HG03064 (cell line): ENCODE results near the gene WDR33.
A peak's percentile ranks its signal among the peaks of the same experiment; 100 is the strongest.

Source experiments
- ATAC-seq: cut with Tn5 transposase; IDR thresholded peaks from one replicate; pipeline ENCODE4 v1.9.1; 2021; ENCODE audit warnings: low read depth; ENCODE audit not compliant: unreplicated experiment

The WDR33 gene

DNA sequence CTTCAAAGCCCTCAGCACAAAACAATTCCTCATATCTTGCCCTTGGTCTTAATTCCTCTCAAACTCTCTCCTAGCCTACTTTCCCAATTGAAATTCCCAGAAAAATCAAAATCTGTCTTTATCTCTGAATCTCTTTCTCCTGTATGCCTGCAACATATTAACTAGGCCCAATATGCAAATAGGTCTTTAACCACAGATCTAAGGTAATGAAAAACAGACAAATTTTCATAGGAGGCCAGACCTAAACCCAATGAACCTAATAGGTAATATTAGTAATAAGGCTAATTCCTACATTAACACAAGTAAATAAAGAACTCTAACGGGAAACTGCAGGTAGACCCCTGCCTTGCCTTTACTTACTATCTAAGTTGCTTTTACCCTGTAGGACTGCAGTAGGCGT lies 41.4 kb downstream of the WDR33 start:
- ATAC-seq = no peak

DNA sequence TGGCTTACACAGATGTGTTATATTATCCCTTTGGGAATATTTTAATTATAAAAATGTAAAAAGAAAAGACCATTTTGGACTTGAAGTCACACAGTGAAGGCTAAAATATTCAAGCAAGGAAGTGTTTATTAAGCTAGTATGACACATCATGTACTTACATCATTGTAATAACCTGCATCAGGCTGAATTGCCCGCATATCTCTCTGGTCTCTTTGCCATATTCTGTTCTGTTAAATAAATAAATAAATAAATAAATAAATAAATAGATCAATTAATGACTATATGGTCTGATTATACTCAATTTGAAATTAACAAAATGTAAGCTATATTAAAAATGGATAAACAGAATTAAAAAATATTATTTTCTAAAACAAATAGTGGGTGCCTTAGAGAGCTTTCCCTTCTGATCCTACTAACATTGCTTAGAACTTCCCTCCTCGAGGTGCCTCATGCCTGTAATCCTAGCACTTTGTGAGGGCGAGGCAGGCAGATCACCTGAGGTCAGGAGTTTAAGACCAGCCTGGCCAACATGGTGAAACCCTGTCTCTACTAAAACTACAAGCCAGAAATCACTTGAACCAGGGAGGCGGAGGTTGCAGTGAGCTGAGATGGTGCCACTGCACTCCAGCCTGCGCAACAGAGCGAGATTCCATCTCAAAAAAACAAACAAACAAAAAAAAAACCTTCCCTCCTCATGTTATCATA lies 42.0 kb downstream of the WDR33 start:
- ATAC-seq = no peak

DNA sequence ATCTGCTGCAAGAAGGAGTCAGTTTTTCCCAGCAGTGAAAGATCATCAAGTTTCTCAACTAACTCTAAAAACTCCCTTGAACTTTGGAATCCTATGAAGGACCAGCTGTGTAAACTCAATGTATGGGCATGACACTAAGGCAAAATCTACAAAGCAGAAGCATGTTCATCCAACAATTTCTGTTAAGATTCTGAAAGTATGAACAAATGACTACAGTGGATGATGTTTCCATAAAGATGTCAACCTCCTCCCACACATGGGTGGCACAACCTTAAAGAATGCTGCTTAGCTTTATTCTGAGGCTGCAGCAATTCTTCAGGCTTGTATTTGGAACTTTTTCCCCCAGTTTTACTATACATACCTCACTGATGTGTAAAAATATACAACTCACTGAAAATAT lies 47.2 kb downstream of the WDR33 start:
- ATAC-seq = no peak

DNA sequence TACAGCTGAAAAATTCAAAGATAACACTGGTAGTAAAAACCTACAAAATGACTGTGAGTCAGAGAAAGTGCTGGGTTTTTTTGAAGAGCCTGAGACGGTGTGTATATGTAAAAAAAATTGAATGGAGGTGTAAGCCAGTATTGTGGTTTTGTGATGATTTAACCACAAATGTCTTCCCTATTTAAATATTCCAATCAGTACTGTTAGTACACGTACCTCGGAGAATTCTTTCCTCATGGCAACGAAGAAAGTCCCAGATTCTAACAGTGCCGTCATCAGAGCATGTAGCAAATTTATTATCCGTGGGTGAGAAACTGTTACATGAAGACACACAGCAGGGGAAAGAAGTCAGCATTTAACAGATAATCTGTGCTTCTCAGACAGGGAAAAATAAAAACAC lies 48.1 kb downstream of the WDR33 start:
- no peak for ATAC-seq

DNA sequence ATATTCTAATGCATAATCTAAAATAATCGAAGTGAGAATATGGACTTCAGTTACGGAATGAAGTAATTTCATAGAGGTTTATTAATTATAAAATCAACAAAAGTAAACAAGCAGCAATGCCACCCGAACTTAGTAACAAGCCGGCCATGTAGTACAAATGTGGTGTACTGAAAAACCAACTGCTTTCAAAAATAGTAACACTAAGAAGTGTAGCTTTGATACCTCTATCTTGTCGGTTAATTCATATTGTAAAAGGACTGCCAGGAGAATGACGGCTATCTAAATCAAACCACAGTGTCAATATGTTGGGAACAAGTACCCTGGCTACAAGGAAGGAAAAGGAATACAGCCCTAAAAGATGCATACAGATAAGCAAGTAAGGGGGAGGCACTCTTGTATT lies 48.5 kb downstream of the WDR33 start:
- no peak for ATAC-seq

DNA sequence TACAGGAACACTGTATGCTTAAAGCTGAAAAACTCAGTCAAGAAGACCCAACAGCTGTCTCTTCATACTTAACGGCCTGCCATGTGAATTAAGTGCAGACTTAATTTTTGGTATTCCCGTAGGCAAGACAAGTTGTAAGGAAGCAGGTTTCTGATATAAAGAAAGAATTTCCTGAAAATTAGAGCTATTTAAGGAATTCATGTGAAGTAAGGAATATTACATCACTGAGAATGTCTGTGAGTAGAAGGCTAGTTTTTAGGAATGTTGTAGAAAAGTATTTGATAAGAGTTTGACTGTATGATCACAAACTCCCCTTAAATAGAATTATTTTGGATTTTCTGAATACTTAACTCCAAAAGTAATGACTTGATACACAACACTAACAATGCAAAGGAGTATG lies 51.0 kb downstream of the WDR33 start:
- no peak for ATAC-seq

DNA sequence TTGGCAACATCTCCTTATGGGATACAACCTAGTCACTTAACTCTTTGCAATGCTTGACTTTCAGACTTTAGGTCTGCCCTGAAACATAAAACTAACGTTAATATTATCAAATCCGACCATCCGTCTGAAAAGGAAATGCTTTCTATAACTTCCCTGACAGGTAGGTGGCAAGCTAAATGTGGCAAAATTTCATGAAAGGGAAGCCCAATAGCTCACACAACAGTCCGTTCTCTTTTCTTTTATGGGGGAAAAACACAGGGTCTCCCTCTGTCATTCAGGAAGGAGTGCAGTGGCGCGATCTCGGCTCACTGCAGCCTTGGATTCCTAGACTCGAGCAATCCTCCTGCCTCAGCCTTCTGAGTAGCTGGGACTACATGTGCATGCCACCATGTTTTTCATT lies 56.8 kb downstream of the WDR33 start:
- no peak for ATAC-seq

DNA sequence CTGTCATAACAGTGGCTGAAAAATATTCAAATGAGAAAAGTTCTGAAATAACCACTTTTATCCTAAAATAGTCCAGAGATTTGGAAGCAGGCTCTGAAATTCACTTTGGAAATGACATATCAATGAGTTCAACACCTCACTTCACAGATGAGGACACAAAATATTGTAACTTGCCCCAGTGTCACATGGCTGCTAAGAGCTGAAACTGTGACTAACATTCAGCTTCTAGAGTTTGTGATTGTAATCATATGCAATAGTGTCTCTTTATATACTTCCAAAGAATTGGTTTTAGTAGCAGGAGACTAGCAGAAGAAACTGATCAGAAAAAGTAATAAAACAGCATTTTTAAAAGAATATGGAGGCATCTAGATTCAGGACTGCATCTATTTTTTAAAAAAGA lies 57.6 kb downstream of the WDR33 start:
- ATAC-seq = no peak

DNA sequence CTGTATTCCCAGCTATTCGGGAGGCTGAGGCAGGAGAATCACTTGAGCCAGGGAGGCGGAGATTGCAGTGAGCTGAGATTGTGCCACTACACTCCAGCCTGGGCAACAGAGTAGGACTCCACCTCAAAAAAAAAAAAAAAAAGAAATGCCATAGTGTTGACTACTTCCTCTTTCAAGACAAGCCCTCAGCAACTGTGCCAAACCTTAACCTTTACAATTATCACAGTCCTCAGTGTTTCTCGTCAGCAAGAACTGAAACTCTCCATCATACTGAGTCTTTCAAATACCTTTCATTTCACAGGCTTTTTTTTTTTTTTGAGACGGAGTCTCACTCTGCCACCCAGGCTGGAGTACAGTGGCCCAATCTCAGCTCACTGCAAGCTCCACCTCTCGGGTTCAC lies 61.4 kb downstream of the WDR33 start:
- ATAC-seq = peak; percentile 94

DNA sequence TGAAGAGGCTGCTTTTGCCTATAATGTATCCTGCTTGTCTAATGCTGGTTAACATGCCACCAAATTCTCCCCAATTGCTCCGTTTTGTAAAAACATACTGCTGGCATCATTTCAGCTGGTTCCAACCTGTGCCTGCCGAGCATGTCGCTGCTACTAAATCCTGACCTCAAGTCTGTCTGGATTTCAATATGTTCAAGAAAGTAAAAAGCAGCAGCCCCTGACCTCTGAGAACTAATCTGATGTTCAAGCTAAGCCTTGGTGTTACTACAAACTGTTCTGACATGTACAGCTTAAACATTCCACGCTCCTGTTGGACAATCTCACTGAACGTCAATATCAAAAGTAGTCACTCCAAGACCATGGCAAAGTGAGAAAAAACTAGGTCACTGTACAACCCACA lies 63.4 kb downstream of the WDR33 start:
- no peak for ATAC-seq

DNA sequence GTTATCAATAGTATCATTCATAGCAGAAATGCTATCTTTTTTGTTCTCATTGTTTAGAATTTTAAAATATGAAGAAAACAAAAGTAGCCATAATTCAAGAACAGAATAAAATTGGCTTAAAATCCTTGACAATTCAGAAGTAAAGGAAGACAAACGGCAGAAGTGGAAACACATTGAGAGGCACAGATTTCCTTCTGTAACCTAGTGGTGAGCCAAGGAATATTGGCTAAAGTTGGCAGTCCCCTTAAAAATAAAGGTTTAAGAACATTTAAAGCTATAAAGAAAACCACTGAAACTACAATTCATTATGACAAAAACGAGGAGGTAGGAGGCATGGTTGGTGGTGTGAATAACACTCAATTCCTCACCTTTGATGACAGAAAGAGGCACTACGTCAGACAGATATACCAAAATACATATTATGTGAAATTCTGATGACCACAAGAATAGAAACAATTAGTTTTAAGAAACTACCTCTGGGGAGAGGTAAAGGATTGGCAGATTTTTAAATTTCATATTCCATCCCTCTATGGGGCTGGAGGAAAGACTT lies 67.4 kb downstream of the WDR33 start:
- no peak for ATAC-seq

DNA sequence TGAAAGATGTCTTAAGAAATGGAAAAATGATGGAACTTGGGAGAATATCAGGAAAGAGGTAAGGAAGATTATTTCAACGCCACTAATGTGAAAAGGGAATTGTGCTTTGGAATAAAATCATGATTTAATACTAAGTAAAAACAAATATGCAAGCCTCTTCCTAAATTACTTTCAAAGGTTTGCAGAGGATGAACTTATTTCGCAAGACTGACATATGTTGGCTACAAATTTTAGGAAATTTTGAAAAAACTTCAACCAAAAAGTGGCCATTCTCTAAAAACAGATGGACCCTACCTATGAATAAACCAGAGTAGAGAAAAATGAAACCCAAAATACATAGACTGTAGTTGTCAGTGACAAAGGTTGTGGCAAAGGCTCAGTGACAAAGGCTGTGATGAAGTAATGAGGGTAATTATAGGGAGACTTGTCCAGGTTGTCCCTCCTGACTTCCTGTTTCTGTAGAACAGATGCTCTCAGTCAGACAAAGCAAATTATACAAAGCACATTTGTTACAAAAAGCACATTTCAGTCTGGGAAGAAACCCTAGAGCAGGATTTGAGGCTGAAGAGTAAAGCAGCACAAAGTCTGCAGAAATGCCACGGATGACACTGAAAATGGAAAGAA lies 70.2 kb downstream of the WDR33 start:
- no peak for ATAC-seq

DNA sequence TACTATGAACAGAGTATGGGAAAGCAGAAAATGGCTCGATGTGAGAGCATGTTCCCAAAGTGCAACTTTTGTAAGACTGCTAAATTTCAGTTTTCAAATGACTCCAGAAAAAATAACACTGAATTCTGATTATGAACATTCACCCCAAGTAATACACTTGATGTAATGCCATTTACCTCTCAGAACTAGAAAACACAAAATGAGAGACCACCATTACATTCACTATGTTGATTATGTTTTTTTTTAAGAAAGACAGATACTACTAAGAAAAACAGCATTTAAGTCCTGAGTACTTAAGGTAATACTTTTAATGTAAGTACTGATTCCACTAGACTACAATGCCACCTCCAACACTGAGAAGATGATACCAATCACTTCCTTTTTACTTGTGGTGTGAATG lies 71.2 kb downstream of the WDR33 start:
- ATAC-seq = no peak

DNA sequence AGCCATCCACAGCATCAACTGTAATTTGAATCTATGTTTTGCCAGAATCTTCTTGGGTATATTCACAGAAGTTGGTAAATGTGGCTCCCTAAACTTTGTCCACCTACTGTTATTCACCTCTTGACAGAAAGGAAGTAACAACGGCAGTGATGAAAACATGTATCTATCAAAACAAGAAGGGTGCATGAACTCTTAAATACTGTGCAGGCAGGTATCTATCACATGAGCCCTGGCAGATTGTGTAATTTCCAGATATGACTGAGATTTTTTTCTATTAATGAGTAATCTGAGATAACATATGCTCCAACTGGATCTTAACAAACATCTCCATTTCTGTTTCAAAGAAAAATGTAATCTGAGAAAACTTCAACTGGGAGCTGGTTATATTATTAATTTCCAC lies 73.1 kb downstream of the WDR33 start:
- no peak for ATAC-seq

DNA sequence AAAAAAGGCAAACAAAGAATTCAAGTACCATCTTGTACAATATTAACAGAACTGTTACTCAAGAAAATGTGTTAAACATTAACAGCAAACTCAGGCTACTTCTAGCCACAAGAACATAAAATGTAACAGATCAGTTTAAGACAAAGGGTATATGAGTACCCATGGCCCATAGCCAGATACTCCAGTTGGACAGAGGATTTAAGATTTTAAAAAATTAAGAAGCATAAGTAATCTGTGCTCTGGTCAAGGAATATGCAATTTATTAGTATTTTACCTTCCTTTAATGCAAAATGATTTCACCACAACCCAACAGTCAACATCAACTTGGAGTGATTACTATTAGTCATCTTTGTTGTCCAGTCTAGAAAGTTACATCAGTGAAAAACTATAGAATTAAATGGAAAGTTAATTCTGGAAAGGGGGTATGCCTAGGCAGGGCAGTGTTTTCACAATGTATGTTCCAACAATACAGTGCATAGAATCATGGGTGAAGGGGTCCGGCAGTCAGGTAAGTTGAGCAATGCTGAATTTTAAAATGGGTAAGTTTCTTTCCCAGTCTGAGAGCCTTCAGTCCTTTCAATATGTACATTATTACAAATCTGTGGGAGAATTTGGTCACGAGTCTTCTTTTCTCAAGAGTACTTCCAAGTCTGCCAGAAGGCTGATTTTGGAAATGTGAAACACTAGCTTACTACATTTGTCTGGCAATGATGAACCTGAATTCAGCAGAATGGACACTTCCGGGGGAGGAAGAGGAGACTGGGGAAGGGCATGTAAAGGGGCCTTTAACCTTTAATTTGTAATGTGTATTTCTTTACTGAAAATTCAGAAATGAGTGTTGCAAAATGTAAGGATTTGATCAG lies 75.2 kb downstream of the WDR33 start:
- ATAC-seq = peak; percentile 51

DNA sequence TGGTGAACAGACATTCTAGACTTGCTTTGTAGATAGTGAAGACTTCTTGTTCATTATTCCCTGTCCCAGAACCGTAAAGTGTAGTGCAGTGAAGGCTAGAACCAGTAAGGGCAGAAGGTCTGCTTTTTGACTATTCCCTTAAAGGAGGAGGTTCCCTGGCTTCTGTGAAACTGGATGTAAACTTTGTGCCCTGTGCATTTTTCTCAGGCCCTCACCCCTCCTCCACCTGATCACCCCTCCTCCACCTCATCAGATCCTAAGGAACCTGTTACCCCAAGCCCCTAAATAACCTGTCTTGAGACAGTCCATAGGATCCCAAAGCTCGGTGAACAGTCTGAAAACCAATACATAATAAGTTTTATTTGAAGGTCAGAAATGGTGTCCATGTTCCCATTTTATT lies 75.9 kb downstream of the WDR33 start:
- no peak for ATAC-seq

DNA sequence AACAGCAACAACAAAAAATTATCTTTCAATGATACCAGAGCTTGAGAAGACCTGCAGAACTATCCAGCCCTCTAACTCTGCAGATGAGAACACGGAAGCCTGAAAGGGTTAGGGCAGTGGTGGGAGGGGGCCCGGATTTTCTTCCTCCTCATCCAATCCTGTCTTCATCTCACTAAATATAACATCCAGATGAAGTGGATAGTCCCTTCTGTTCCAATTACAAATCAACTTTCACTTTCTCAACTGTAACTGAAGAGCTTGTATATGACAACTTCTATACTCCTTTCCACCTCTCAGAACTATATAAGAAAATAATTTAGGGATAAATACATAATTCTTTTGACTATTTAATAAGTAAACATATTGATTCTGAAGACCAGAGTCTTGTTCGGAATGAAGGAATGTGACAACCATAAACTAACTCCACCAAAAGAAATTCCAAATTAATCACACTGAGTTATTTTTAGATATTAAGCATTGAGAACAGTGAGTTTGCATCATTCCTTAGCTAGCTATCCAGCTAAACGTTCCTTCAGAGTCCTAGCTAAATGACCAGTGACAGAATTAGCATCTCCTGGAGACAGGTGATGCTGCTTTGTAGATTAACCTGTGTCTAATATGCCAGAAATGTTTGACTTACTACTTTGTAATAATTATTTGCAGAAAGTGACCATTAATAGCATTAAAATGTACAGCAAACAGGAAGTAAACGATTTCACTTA lies 77.0 kb downstream of the WDR33 start:
- ATAC-seq = no peak

DNA sequence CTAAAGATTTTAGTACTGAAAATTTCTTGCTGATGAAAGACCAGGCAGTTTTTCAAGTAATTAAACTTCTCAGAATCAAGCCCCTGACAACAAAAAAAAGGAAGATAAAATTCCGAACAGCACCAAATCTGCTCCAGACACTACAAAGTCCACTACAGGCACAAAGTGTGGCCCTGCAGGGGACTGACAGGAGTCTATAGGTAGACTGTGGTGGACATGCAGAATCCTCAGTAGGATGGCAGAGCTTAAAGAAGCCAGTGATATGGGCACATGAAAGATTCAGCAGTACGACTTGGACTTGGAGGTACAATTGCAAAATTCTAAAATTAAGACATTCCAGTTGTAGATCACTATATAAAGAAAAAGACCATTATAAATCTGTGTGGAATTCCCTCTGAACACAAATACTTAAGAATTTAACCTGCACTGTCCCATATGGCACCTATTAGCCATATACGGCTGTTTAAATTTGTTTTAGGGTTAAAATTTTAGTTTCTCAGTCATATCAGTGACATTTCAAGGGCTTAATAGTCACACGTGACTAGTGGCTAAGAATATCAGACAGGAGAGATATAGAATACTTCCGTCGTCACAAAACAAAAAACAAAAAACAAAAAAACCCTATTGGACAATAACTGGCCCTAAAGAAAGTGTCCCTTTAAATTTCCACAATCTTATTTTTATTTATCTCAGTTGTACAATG lies 77.7 kb downstream of the WDR33 start:
- ATAC-seq = no peak

DNA sequence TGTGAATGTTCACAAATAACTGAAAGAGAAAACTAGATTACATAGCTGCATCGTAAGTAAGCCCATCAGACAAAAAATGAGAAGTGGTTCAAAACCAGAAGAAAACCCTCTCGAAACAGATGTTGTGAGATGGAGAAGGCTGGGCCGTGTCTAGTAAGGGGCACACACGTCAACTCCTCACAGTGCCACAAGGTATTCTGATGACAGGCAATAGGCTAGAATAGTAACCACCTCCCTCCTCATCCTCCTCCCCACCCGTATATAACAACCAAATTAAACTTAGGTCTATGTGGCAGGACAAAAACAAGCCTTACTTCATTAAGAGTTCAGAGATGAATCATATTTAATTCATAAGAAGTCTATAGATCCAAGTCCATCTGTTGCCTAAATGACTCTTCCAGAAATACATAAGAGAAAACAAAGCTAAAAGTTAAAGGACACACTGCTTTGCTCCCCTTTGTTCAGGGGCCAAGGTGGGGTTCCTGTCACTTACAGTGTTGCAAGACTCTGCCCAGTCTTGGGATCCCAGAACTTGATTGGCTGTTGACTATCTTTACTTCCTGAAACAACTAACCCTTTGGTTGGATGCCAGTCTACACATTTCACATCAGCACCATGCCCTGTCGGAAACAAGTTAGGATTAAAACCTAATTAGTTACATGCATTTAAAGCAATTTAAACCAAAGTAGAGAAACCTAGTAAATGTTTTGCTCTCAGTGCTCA lies 84.7 kb downstream of the WDR33 start:
- ATAC-seq = no peak

DNA sequence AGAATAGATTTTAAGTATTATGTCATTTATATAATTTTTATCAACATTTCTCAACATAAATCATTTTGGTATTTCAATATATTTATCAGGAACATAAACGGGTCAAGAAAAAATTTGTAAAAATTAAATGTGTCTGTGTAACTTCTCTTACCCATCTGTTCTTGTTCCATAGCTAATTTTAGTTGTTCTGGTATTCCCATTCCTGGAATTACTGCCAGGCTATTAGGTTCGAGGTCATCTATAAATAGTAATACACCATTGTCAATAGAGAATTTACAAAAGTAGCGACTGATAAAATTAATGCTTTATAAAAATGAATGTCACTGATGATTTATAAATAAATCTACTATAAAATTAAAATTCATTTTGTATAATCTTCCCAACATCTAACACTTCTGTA lies 88.2 kb downstream of the WDR33 start:
- ATAC-seq = no peak
